ENCODE measurements around the gene MAPK1. TPM values are rescaled to one million over a fixed set of nuclear protein-coding genes. Genes with fewer than 3 reads are reported as not detected.

MAPK1 gene
- total and polyA plus RNA-seq, 9 of the 15 experiments (the other 6 are each of a cell fraction or from before 2014, with no cell fraction given): 46.3 to 575 (median 283) TPM

- WGBS (ENCODE audit: insufficient coverage, low coverage, missing lambda C conversion rate): 70% methylated on average over 1 of the region's 1 CpG
- Histone ChIP-seq H3K4me1 (replicated peaks in 1 of 2; ENCODE audit: control insufficient read depth in 2 of 2, insufficient read depth in 2 of 2, low read length in 2 of 2) (peaks cover 40 to 54% of the 10 kb centered on the region in 2 experiments), H4K20me1 (replicated peaks; ENCODE audit: control insufficient read depth, insufficient read depth, low read length) (peaks cover 63% of the 10 kb centered on the region)
Observed at GRCh38 chr22:21824445-21824912, 43.0 kb downstream of the MAPK1 start.

More at GRCh38 chr22:21824445-21824912, 43.0 kb downstream of the MAPK1 start:
- no peak overlapping the region for H2AFZ ChIP-seq (ENCODE audit: low read depth, low read length)
- intact Hi-C loops (cut with micrococcal nuclease) (no loop called here), in situ Hi-C loops (cut with MboI) (no loop called here)
- no TSS peak for BruUV-seq (replicated peaks)
- H3K9ac ChIP-seq (ENCODE audit: insufficient read depth in 1 of 2, low read depth in 2 of 2, low read length in 2 of 2): no peak overlapping the region
- peaks cover 96% of the 10 kb centered on the region for H3K79me2 ChIP-seq (ENCODE audit: control insufficient read depth, insufficient read depth, low read length)
- DNase-seq (ENCODE audit: extremely low read depth in 1 of 4, low spot score in 3 of 4): no peak
- H3K9me1 ChIP-seq (ENCODE audit: control insufficient read depth, insufficient read depth, low read length): peaks cover 18% of the 10 kb centered on the region
- CTCF ChIA-PET (ENCODE audit: low intra/inter-chr PET ratio): interaction anchor here (0.6 kb wide), 1 partner anchor 8 kb away, joined by 3 read pairs; no protein-coding TSS in a partner anchor
- no peak for FAIRE-seq
- ATAC-seq: no peak
- no peaks in the 10 kb centered on the region for H3K9me3 ChIP-seq (replicated peaks; ENCODE audit: control insufficient read depth, insufficient read depth, low read depth, low read length)
- H3K27ac ChIP-seq (ENCODE audit: extremely low read depth, low read depth, low read length): no peak overlapping the region
- no peak for TF ChIP-seq REST (IDR thresholded peaks at IDR 0.05; ENCODE audit: borderline replicate concordance)
- no peak for TF ChIP-seq REST (CRISPR knock-in tag; IDR thresholded peaks at IDR 0.05; ENCODE audit: low read depth)
- TF ChIP-seq IRF1 (CRISPR knock-in tag; IDR thresholded peaks at IDR 0.05; ENCODE audit: borderline replicate concordance): no peak
- no peak for TF ChIP-seq ESRRA (IDR thresholded peaks at IDR 0.05; ENCODE audit: borderline replicate concordance, low read depth)
- no peak for TF ChIP-seq HDGF (IDR thresholded peaks at IDR 0.05)
- no peak for TF ChIP-seq BMI1 (IDR thresholded peaks at IDR 0.05; ENCODE audit: low read length)
- no peak for TF ChIP-seq ELF4 (CRISPR knock-in tag; IDR thresholded peaks at IDR 0.05)
- TF ChIP-seq FOXM1 (IDR thresholded peaks at IDR 0.05; ENCODE audit: low read depth): no peak
- TF ChIP-seq FOXM1 (CRISPR knock-in tag; IDR thresholded peaks at IDR 0.05; ENCODE audit: low read depth): no peak
- TF ChIP-seq NR4A1 (CRISPR knock-in tag; IDR thresholded peaks at IDR 0.05): no peak
- TF ChIP-seq NR4A1 (tag; IDR thresholded peaks at IDR 0.05): no peak
- H3K27me3 ChIP-seq (ENCODE audit: control insufficient read depth in 2 of 2, insufficient read depth in 2 of 2, low read length in 2 of 2): no peaks in the 10 kb centered on the region
- H3K4me3 ChIP-seq: no peak overlapping the region
- no peak overlapping the region for H3K4me2 ChIP-seq (ENCODE audit: insufficient read depth, low read length)
- POLR2A ChIA-PET: interaction anchor here (1.1 to 45.6 kb wide), 7 partner anchors 11 to 66 kb away, joined by 3 to 1351 read pairs (median 19); partner anchors contain the start of gene MAPK1
- peaks cover 3% of the 10 kb centered on the region; the same call in 2 of the 3 replicates for H3K36me3 ChIP-seq (ENCODE audit: control insufficient read depth, insufficient read depth, low read length)
